ENCODE measurements around the gene FAM72D. TPM values are rescaled to one million over a fixed set of nuclear protein-coding genes. Genes with fewer than 3 reads are reported as not detected.
"Not testable (repeated sequence)": the region's sequence is repeated elsewhere in the genome, so short reads cannot be mapped to it uniquely, and the experiment has no call there.

FAM72D gene
- total and polyA plus RNA-seq, 3 donors from 2014 or later = 1.2 to 2.6 (median 2.6) TPM

GRCh38 chr1:145127144-145127543, 31.4 kb downstream of the FAM72D start:
- H3K27ac ChIP-seq; H3K4me1 ChIP-seq; H3K36me3 ChIP-seq (ENCODE audit: low read depth, missing control alignments); H3K27me3 ChIP-seq; H3K4me3 ChIP-seq; H3K9me3 ChIP-seq; DNase-seq; intact Hi-C loops (cut with DNase I; ENCODE audit: low total_unique reads): not testable (repeated sequence)

DNA sequence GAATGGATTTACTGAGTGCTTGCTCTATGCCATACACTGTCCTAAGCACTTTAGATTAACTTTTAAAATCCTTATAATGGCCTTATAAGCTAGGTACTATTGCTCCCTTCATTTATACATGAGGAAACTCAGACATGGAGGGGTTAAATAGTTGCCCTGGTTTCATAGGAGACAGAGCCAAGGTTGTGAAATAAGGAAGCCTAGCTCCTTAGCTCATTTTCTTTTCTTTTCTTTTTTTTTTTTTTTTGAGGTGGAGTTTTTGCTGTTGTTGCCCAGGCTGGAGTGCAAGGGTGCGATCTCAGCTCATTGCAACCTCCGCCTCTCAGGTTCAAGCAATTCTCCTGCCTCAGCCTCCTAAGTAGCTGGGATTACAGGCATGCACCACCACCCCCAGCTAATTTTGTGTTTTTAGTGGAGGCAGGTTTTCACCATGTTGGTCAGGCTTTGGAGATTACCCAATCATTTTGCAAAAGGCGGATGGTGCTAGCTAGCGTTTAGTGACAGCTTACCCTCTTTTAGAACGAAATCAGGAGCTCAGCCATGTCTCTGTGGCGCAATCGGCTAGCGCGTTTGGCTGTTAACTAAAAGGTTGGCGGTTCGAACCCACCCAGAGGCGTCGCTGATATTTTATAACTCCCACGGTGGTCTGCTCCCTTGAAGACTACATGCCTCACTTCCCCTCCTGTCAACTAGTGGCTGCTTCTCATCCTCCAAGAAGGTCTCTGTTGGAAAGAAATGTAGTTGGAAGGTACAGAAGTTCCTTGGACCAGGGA, 33.1 kb downstream of the FAM72D start:
- H3K27me3 ChIP-seq; H3K4me3 ChIP-seq; H3K9me3 ChIP-seq; intact Hi-C loops (cut with DNase I; ENCODE audit: low total_unique reads); H3K27ac ChIP-seq; H3K36me3 ChIP-seq (ENCODE audit: low read depth, missing control alignments); DNase-seq; H3K4me1 ChIP-seq: not testable (repeated sequence)
- 63 to 72% methylated on average over 13 to 14 of the region's 14 CpGs for WGBS, 2 donors

DNA sequence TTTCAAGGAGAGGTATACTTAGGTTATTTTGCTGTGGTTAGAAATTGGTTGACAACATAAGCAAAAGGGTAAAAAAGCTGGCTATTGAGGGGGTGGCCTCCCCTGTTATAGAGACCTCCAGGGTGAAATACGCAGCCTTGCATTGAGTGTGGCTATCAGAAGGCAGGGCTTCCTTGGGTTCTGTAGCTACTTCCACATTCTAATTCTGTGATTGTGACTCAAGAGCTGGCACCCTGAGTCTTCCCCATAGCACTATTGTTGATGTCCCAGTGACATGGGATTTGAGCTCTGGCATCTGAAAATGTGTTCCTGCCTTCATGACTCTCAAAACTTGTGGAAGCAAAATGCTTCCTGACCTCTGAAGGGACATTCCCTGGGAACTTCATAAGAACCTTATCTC, 38.7 kb downstream of the FAM72D start:
- H3K27ac ChIP-seq; DNase-seq; H3K27me3 ChIP-seq; H3K4me1 ChIP-seq; intact Hi-C loops (cut with DNase I; ENCODE audit: low total_unique reads); H3K9me3 ChIP-seq; H3K36me3 ChIP-seq (ENCODE audit: low read depth, missing control alignments); H3K4me3 ChIP-seq: not testable (repeated sequence)
- WGBS, 2 donors = no CpG with 5 or more reads among the region's 1 CpG

DNA sequence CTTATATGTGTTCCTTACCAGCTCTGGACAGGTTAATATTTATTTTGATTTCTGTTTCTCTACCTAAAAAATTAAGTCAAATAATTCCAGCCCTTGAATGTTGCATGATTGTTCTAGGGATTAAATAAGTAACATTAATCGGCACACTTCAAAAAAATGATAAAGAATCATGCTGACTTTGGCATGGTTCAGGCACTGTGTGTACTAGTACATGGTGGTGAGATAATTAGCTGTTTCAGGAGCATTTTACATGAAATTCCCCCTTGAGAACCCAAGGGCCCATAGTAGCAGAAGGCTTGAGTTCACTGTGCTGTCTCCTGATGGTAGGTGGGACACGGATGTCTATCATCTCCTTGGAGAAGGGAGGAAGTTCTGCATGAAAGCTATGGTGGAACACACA, 44.8 kb downstream of the FAM72D start:
- H3K36me3 ChIP-seq (ENCODE audit: low read depth, missing control alignments); H3K27ac ChIP-seq; H3K4me3 ChIP-seq; DNase-seq; H3K4me1 ChIP-seq; H3K9me3 ChIP-seq; intact Hi-C loops (cut with DNase I; ENCODE audit: low total_unique reads); H3K27me3 ChIP-seq: not testable (repeated sequence)
- WGBS, 2 donors = no CpG with 5 or more reads among the region's 2 CpGs

DNA sequence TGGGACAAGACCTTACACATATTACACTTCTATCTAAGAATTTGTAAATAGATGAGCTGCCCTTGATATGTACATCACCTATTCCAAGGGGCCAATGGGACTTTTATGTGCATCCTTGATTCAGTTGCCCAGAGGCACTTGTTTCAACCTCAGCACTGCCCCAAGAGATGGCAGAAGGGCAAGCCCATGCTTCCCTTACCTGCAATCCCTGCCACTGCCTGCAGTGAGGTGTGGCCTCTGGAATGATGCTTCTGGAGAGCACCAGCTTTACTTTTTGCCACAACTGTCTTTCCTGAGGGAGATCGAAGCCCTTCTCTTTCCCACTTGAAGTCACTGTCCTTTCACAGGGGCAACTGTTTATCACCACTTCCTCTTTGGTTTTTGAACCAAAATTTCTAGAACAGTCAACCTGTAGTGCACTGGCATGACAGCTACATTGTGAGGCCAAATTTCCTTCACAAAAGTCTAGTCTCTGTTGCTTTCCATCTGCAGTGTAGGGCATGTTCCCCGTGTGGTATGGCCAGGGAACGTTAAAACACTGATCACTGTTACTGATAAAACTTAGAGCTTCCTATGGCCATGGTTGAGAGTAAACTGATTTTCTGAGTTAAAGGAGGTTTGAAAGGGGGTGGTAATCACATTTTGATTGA, 48.6 kb downstream of the FAM72D start:
- H3K27ac ChIP-seq; H3K9me3 ChIP-seq; DNase-seq; H3K4me1 ChIP-seq; H3K36me3 ChIP-seq (ENCODE audit: low read depth, missing control alignments); intact Hi-C loops (cut with DNase I; ENCODE audit: low total_unique reads); H3K4me3 ChIP-seq; H3K27me3 ChIP-seq: not testable (repeated sequence)
- WGBS, 2 donors = 75 to 100% methylated on average over 1 to 2 of the region's 3 CpGs

GRCh38 chr1:145146308-145146707, 50.5 kb downstream of the FAM72D start:
- H3K4me3 ChIP-seq; H3K9me3 ChIP-seq; DNase-seq; intact Hi-C loops (cut with DNase I; ENCODE audit: low total_unique reads); H3K4me1 ChIP-seq; H3K27ac ChIP-seq; H3K27me3 ChIP-seq; H3K36me3 ChIP-seq (ENCODE audit: low read depth, missing control alignments): not testable (repeated sequence)
- 87 to 91% methylated on average over 3 of the region's 4 CpGs for WGBS, 2 donors

GRCh38 chr1:145147172-145147571, 51.4 kb downstream of the FAM72D start:
- H3K36me3 ChIP-seq (ENCODE audit: low read depth, missing control alignments); intact Hi-C loops (cut with DNase I; ENCODE audit: low total_unique reads); H3K4me1 ChIP-seq; H3K27ac ChIP-seq; DNase-seq; H3K27me3 ChIP-seq; H3K9me3 ChIP-seq; H3K4me3 ChIP-seq: not testable (repeated sequence)
- WGBS, 2 donors = 76 to 90% methylated on average over 2 to 3 of the region's 4 CpGs

DNA sequence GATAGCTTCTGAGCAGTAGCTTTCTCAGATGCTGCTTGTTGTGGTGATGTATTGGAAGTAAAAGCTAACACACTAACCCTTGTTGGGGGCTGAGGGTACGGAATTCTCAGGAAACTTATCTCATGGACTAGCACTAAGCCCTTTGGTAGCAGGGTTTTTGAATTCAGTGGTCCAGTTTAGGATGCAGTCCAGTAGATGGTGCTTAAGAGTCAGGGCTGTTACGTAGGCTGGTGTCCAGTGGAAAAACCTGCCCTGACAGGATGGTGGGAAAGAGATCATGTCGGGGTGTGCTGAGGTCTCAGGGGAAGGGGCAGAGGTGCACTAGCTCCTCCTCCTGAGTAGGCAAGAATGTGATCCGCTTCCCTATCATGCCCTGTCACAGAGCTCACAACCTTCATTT, 59.6 kb downstream of the FAM72D start:
- H3K27me3 ChIP-seq = not testable (repeated sequence)

GRCh38 chr1:145155873-145156272, 60.1 kb downstream of the FAM72D start:
- DNase-seq = not testable (repeated sequence)
- WGBS, 2 donors = 31% methylated on average over 4 of the region's 5 CpGs; no CpG with 5 or more reads in 1 of the 2 donors

More for the DNA sequence above, 59.6 kb downstream of the FAM72D start:
- H3K9me3 ChIP-seq; H3K4me3 ChIP-seq; H3K27ac ChIP-seq; DNase-seq; intact Hi-C loops (cut with DNase I; ENCODE audit: low total_unique reads); H3K4me1 ChIP-seq; H3K36me3 ChIP-seq (ENCODE audit: low read depth, missing control alignments): not testable (repeated sequence)
- WGBS, 2 donors = no CpG with 5 or more reads among the region's 4 CpGs

GRCh38 chr1:145156891-145157610, 61.3 kb downstream of the FAM72D start:
- H3K9me3 ChIP-seq; H3K36me3 ChIP-seq (ENCODE audit: low read depth, missing control alignments); H3K4me1 ChIP-seq; H3K27ac ChIP-seq; intact Hi-C loops (cut with DNase I; ENCODE audit: low total_unique reads); H3K27me3 ChIP-seq: not testable (repeated sequence)
- DNase-seq = peak; percentile 39
- WGBS, 2 donors = 4 to 11% methylated on average over 19 to 21 of the region's 26 CpGs
- peak overlapping the region; percentile 26 to 41 for H3K4me3 ChIP-seq

More at GRCh38 chr1:145155873-145156272, 60.1 kb downstream of the FAM72D start:
- H3K36me3 ChIP-seq (ENCODE audit: low read depth, missing control alignments); H3K4me1 ChIP-seq; H3K9me3 ChIP-seq; H3K27ac ChIP-seq; H3K4me3 ChIP-seq; H3K27me3 ChIP-seq; intact Hi-C loops (cut with DNase I; ENCODE audit: low total_unique reads): not testable (repeated sequence)

GRCh38 chr1:145157715-145158114, 61.9 kb downstream of the FAM72D start:
- H3K4me3 ChIP-seq; H3K4me1 ChIP-seq; H3K36me3 ChIP-seq (ENCODE audit: low read depth, missing control alignments); intact Hi-C loops (cut with DNase I; ENCODE audit: low total_unique reads); H3K27ac ChIP-seq; DNase-seq; H3K27me3 ChIP-seq; H3K9me3 ChIP-seq: not testable (repeated sequence)
- WGBS, 2 donors = no CpG with 5 or more reads among the region's 14 CpGs
